ENCODE measurements around the gene BBLN. TPM values are rescaled to one million over a fixed set of nuclear protein-coding genes. Genes with fewer than 3 reads are reported as not detected.

The BBLN gene
- total and polyA plus RNA-seq, 11 donors, result 29.9 to 280 (median 47.3) TPM

DNA sequence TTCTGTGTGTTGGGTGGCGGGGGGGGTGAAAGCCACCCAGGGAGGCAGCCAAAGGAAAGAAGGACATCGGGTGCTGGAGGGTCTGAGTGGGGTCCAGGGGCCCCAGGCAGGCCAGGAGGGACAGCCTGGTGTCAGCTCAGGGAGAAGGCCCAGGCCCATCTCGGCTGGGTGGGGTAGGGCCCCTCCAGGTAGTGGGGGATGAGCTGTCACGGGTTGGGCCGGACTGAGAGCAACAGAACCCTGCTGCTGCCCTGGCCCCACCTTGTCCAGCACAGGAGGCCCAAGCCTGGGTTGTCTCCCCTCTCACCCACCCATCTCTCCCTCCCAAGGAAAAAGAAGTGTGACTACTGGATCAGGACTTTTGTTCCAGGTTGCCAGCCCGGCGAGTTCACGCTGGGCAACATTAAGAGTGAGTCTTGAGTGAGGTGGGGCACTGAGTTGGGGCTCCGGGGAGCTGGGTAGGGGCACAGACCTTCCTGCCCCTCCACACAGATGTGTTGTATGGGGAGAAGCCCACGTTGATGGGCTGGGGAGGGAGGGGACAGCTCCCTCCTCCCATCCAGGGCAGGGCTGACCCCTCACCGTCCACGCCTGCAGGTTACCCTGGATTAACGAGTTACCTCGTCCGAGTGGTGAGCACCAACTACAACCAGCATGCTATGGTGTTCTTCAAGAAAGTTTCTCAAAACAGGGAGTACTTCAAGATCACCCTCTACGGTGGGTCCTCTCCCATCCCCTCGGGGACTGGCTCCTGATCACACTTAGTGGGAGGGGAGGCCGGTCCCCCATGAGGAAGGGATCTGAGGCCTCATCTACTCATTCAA, 8.5 kb upstream of the BBLN start:
- Histone ChIP-seq H3K27me3 (no peaks in the 10 kb centered on the region), H3K36me3 (no peaks in the 10 kb centered on the region), H3K4me1 (peaks cover 0 to 23% (median 6%) of the 10 kb centered on the region in 12 donors), H3K4me3 (no peak overlapping the region), H3K9me3 (no peaks in the 10 kb centered on the region), H3K27ac (no peak overlapping the region)
- ATAC-seq, result no peak
- intact Hi-C loops (cut with DNase I), result no loop called here
- TF ChIP-seq POLR2A (IDR thresholded peaks at IDR 0.05), result no peak
- TF ChIP-seq, protein P1, sequence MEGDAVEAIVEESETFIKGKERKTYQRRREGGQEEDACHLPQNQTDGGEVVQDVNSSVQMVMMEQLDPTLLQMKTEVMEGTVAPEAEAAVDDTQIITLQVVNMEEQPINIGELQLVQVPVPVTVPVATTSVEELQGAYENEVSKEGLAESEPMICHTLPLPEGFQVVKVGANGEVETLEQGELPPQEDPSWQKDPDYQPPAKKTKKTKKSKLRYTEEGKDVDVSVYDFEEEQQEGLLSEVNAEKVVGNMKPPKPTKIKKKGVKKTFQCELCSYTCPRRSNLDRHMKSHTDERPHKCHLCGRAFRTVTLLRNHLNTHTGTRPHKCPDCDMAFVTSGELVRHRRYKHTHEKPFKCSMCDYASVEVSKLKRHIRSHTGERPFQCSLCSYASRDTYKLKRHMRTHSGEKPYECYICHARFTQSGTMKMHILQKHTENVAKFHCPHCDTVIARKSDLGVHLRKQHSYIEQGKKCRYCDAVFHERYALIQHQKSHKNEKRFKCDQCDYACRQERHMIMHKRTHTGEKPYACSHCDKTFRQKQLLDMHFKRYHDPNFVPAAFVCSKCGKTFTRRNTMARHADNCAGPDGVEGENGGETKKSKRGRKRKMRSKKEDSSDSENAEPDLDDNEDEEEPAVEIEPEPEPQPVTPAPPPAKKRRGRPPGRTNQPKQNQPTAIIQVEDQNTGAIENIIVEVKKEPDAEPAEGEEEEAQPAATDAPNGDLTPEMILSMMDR (IDR thresholded peaks at IDR 0.05), result no peak
- 86 to 94% (median 93%) methylated on average over 14 to 18 of the region's 18 CpGs for WGBS, 4 donors
- peak in 2 of 5 donors; percentile 14 to 53 for DNase-seq

- intact Hi-C loops (cut with DNase I), result no loop called here
- TF ChIP-seq, protein P1 (IDR thresholded peaks at IDR 0.05), result no peak
- TF ChIP-seq POLR2A (IDR thresholded peaks at IDR 0.05), result no peak
- H3K36me3 ChIP-seq, result no peaks in the 10 kb centered on the region
- no peak overlapping the region for H3K4me3 ChIP-seq
- no peaks in the 10 kb centered on the region for H3K9me3 ChIP-seq
- H3K4me1 ChIP-seq, result peaks cover 0 to 23% (median 6%) of the 10 kb centered on the region in 12 donors
- H3K27me3 ChIP-seq, result no peaks in the 10 kb centered on the region
- DNase-seq, result peak in 2 of 5 donors; percentile 22 to 54
- WGBS, 4 donors, result 92 to 96% (median 94%) methylated on average over 12 to 13 of the region's 13 CpGs
- H3K27ac ChIP-seq, result no peak overlapping the region
- no peak for ATAC-seq
Measured at GRCh38 chr9:128152133-128153059, 7.7 kb upstream of the BBLN start.

DNA sequence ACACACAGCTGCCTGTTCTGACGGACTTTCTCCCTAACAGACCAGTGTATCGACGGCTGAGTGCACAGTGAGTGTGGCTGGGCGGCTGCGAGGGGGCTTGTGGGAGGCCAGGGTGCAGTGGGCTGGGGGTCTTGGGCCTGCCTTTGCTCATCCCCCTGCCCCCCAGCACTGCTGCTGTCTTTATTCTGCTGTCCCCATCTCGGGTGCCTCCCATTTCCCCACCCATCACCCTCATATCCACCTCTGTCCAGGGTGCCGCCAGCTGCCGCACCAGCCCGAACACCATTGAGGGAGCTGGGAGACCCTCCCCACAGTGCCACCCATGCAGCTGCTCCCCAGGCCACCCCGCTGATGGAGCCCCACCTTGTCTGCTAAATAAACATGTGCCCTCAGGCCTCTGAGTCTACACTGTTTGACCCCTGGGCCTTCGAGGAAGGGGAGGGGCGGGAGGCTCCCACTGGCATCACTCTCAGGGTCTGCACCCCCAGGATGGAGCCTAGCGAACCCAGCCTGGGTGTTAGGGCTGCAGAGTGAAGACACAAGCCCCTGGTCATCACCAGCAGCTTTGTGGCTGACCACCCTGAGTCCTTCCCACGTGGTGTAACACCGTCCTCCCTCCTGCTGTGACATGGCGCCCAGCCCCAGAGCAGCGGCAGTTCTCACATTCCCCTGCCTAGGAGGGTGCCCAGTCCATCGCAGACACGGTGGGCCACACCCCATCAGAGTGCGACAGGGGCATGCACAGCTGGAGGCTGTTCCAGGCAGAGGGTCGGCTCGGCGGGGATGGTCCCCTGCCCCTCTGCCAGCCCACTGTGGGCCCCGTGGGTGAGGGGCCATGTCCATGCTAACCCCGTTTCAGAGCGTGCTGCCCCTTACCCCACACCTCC, 6.8 kb upstream of the BBLN start:
- Histone ChIP-seq H3K4me3 (no peak overlapping the region), H3K27ac (no peak overlapping the region), H3K36me3 (no peaks in the 10 kb centered on the region), H3K4me1 (peaks cover 0 to 23% (median 6%) of the 10 kb centered on the region in 12 donors), H3K27me3 (no peaks in the 10 kb centered on the region), H3K9me3 (no peaks in the 10 kb centered on the region)
- intact Hi-C loops (cut with DNase I), result no loop called here
- ATAC-seq (no peak), DNase-seq (peak in 1 of 5 donors; percentile 57)
- TF ChIP-seq POLR2A (IDR thresholded peaks at IDR 0.05), result no peak
- TF ChIP-seq, protein P1 (IDR thresholded peaks at IDR 0.05), result no peak
- 87 to 92% (median 91%) methylated on average over 12 to 26 of the region's 26 CpGs for WGBS, 4 donors
